Tibial nerve (tissue), 4 donors: Measurements from ENCODE around the gene KRTAP12-4.

Experiments used
- CTCF ChIP-seq, 5 experiments: fragments of 200-600 bp in 3 of 5; fragments of 450-650 bp in 2 of 5; sonication (generic) in 3 of 5; IDR thresholded peaks; one replicate each; pipeline ENCODE4 v1.5.1; 2016 to 2019; ENCODE audit warnings: antibody characterized with exemption in 5 of 5, mild to moderate bottlenecking in 3 of 5, moderate library complexity in 2 of 5
- EP300 ChIP-seq, 2 donors: sonication (generic); formaldehyde crosslinking; IDR thresholded peaks; one replicate each; pipeline ENCODE4 v1.6.1; 2017; ENCODE audit warnings: antibody characterized with exemption in 2 of 2, mild to moderate bottlenecking in 1 of 2
- POLR2A ChIP-seq, 2 donors: fragments of 450-650 bp; IDR thresholded peaks; one replicate each; pipeline ENCODE4 v1.6.1; 2017; ENCODE audit warnings: antibody characterized with exemption in 2 of 2, mild to moderate bottlenecking in 2 of 2, moderate library complexity in 2 of 2

- TF ChIP-seq CTCF (IDR thresholded peaks at IDR 0.05) = no peak
- no peak for TF ChIP-seq POLR2A (IDR thresholded peaks at IDR 0.05)
- TF ChIP-seq EP300 (IDR thresholded peaks at IDR 0.05) = no peak
Observed at GRCh38 chr21:44666401-44667320, 12.2 kb upstream of the KRTAP12-4 start, which contains the start of gene KRTAP12-2.
